Measurements from ENCODE around the gene KAT6B.

KAT6B gene

DNA sequence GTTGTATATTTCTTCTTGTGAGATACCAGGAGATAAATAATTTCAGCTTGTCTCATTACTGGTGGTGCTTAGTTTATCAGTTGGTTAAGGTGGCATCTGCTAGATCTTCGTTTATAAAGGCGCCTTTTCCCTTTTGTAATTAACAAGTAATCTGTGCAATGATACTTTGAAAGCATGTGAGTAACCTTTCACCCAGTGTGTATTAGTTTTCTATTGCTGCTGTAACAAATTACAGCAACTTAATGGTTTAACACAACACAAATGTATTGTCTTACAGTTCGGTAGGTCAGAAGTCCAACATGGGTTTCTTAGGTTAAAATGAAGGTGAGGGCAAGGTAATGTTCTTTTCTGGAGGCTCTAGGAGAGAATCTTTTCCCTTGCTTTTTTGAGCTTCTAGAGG is 30.5 kb downstream of the KAT6B start:
- H3K4me1 ChIP-seq (ENCODE audit: low read depth, poor library complexity, severe bottlenecking), result no peaks in the 10 kb centered on the region
- no peak overlapping the region for H3K4me3 ChIP-seq (IDR thresholded peaks at IDR 0.05; ENCODE audit: insufficient read depth, low read depth, low read length)
- no peak overlapping the region for H2AFZ ChIP-seq (ENCODE audit: low read depth)
- H3K79me2 ChIP-seq (ENCODE audit: insufficient read depth, low read depth), result peaks cover 15% of the 10 kb centered on the region; the same call in 1 of the 2 replicates
- TF ChIP-seq CTCF (conservative IDR thresholded peaks at IDR 0.05; ENCODE audit: low read depth, low read length), result no peak
- no peaks in the 10 kb centered on the region for H4K20me1 ChIP-seq (ENCODE audit: insufficient read depth)
- no peak overlapping the region for H3K9ac ChIP-seq
- H3K36me3 ChIP-seq (ENCODE audit: insufficient read depth), result no peaks in the 10 kb centered on the region
- H3K27ac ChIP-seq, result no peak overlapping the region
- H3K4me2 ChIP-seq, result no peak overlapping the region
- no peaks in the 10 kb centered on the region for H3K27me3 ChIP-seq (ENCODE audit: insufficient read depth, low read depth)

GRCh38 chr10:74857586-74857985 is 31.2 kb downstream of the KAT6B start:
- Histone ChIP-seq H4K20me1 (ENCODE audit: insufficient read depth) (no peaks in the 10 kb centered on the region), H3K27ac (no peak overlapping the region)
- TF ChIP-seq CTCF (conservative IDR thresholded peaks at IDR 0.05; ENCODE audit: low read depth, low read length), result no peak

DNA sequence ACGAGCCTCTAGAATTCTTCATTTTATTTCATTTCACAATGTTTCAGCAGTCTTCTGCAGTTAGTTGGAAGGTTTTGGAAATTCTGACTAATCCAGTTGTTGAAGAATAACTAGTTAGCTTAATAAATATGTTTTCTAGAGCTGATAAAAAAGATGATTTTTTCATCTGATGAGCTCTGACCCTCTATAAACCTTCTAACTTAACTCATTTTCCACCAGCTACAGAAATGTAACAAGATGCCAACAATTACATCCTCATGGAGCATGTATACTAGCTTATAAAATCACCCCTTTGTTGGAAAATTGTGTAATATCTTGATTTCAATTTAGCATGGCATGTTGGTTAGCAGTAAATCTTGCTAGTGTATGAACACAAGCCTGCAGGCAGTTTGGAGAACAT is 33.1 kb downstream of the KAT6B start:
- no peaks in the 10 kb centered on the region for H3K36me3 ChIP-seq (ENCODE audit: insufficient read depth)
- H3K27ac ChIP-seq, result no peak overlapping the region
- H3K9ac ChIP-seq, result no peak overlapping the region
- peaks cover 15% of the 10 kb centered on the region; the same call in 1 of the 2 replicates for H3K79me2 ChIP-seq (ENCODE audit: insufficient read depth, low read depth)
- no peak for TF ChIP-seq CTCF (conservative IDR thresholded peaks at IDR 0.05; ENCODE audit: low read depth, low read length)
- H2AFZ ChIP-seq (ENCODE audit: low read depth), result no peak overlapping the region
- no peak overlapping the region for H3K4me3 ChIP-seq (IDR thresholded peaks at IDR 0.05; ENCODE audit: insufficient read depth, low read depth, low read length)
- H3K4me1 ChIP-seq (ENCODE audit: low read depth, poor library complexity, severe bottlenecking), result no peaks in the 10 kb centered on the region
- no peaks in the 10 kb centered on the region for H4K20me1 ChIP-seq (ENCODE audit: insufficient read depth)
- H3K27me3 ChIP-seq (ENCODE audit: insufficient read depth, low read depth), result no peaks in the 10 kb centered on the region
- no peak overlapping the region for H3K4me2 ChIP-seq

More at GRCh38 chr10:74857586-74857985, 31.2 kb downstream of the KAT6B start:
- Histone ChIP-seq H3K4me2 (no peak overlapping the region), H3K4me3 (IDR thresholded peaks at IDR 0.05; ENCODE audit: insufficient read depth, low read depth, low read length) (no peak overlapping the region), H3K27me3 (ENCODE audit: insufficient read depth, low read depth) (no peaks in the 10 kb centered on the region), H3K36me3 (ENCODE audit: insufficient read depth) (no peaks in the 10 kb centered on the region), H3K79me2 (ENCODE audit: insufficient read depth, low read depth) (peaks cover 15% of the 10 kb centered on the region; the same call in 1 of the 2 replicates), H2AFZ (ENCODE audit: low read depth) (no peak overlapping the region), H3K4me1 (ENCODE audit: low read depth, poor library complexity, severe bottlenecking) (no peaks in the 10 kb centered on the region), H3K9ac (no peak overlapping the region)

DNA sequence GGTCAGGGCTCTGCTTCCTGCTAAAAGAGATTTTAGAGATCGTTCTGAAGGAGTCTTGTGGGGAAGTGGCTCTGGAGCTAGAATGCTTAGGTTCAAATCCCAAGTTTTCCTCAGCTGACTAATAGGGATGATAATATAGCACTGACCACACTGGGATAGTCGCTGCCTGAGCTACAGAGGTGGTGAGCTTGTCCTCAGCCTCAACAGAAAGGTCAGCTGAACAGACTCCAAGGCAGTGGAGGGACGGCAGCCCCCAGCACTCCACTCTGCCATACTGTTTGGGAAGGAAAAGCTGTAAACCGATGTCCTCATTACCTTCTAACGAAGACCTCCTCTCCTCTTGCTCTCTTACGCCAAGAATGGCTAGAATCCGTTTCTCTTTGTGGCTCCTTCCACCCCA is 36.2 kb downstream of the KAT6B start:
- Histone ChIP-seq H3K4me3 (IDR thresholded peaks at IDR 0.05; ENCODE audit: insufficient read depth, low read depth, low read length) (no peak overlapping the region), H4K20me1 (ENCODE audit: insufficient read depth) (no peaks in the 10 kb centered on the region)

More for the DNA sequence above, 36.2 kb downstream of the KAT6B start:
- H3K4me2 ChIP-seq, result no peak overlapping the region
- H3K4me1 ChIP-seq (ENCODE audit: low read depth, poor library complexity, severe bottlenecking), result no peaks in the 10 kb centered on the region
- no peak overlapping the region for H3K27ac ChIP-seq
- TF ChIP-seq CTCF (conservative IDR thresholded peaks at IDR 0.05; ENCODE audit: low read depth, low read length), result no peak
- no peaks in the 10 kb centered on the region for H3K27me3 ChIP-seq (ENCODE audit: insufficient read depth, low read depth)
- peaks cover under 1% of the 10 kb centered on the region; the same call in 1 of the 2 replicates for H3K79me2 ChIP-seq (ENCODE audit: insufficient read depth, low read depth)
- no peak overlapping the region for H3K9ac ChIP-seq
- no peak overlapping the region for H2AFZ ChIP-seq (ENCODE audit: low read depth)
- H3K36me3 ChIP-seq (ENCODE audit: insufficient read depth), result no peaks in the 10 kb centered on the region

Measured in KMS-11 (cell line).